SK-N-SH (cell line): Measurements from ENCODE around the gene RAPGEF2. TPM values are rescaled to one million over a fixed set of nuclear protein-coding genes. Genes with fewer than 3 reads are reported as not detected.

Experiments used
- CTCF ChIA-PET: fragments of 300-600, 350-600 bp; formaldehyde crosslinking; extraction: SDS; loops from one replicate; lab custom pipeline; 2021; lab: Yijun Ruan, JAX
- POLR2A ChIA-PET: fragments of 350-600 bp; sonication (Branson Sonifier 250); formaldehyde crosslinking; extraction: SDS; loops from one replicate; lab custom pipeline; 2020; ENCODE audit warnings: antibody characterized with exemption, inconsistent platforms; lab: Yijun Ruan, JAX
- DNase-seq: peaks from one replicate; pipeline ENCODE4 v3.0.0; 2012
- H2AFZ ChIP-seq: fragments of 200-600 bp; sonication (generic); 2 replicates; pipeline ENCODE4 v1.8.1; 2016; ENCODE audit warnings: antibody characterized with exemption, mild to moderate bottlenecking, low read depth
- H3F3A ChIP-seq: fragments of 200-600 bp; sonication (generic); replicated peaks from 2 replicates; pipeline ENCODE3; 2016; ENCODE audit warnings: antibody characterized with exemption, mild to moderate bottlenecking; ENCODE audit not compliant: insufficient read depth
- H3K27ac ChIP-seq, 2 experiments: fragments of 200-500 bp in 1 of 2; fragments of 200-600 bp in 1 of 2; sonication (Bioruptor generic) in 1 of 2; sonication (generic), shearing (Covaris generic) in 1 of 2; 2 replicates each; pipeline versions ENCODE4 v1.5.1 to v1.6.1; 2014 to 2016; ENCODE audit warnings: low read depth in 2 of 2, inconsistent platforms in 1 of 2, low read length in 1 of 2, mild to moderate bottlenecking in 1 of 2, mixed read lengths in 1 of 2
- H3K27me3 ChIP-seq: fragments of 200-600 bp; sonication (generic), shearing (Covaris generic); 2 replicates; pipeline ENCODE4 v1.6.1; 2016; ENCODE audit warnings: mixed run types; ENCODE audit not compliant: insufficient read depth
- H3K36me3 ChIP-seq, 2 experiments: fragments of 200-500 bp in 1 of 2; fragments of 200-600 bp in 1 of 2; sonication (Bioruptor generic) in 1 of 2; sonication (generic) in 1 of 2; replicated peaks in 1 of 2; 2 replicates each; pipeline versions ENCODE3 to v1.5.1; 2014 to 2016; ENCODE audit warnings: low read length in 1 of 2, mild to moderate bottlenecking in 1 of 2; ENCODE audit not compliant: insufficient read depth in 2 of 2, control insufficient read depth in 1 of 2
- H3K4me1 ChIP-seq, 2 experiments: fragments of 200-500 bp in 1 of 2; fragments of 200-600 bp in 1 of 2; sonication (Bioruptor generic) in 1 of 2; sonication (generic), shearing (Covaris generic) in 1 of 2; 2 replicates each; pipeline versions ENCODE4 v1.5.1 to v1.6.1; 2014 to 2016; ENCODE audit warnings: low read depth in 1 of 2, low read length in 1 of 2, mixed run types in 1 of 2; ENCODE audit not compliant: insufficient read depth in 2 of 2, control insufficient read depth in 1 of 2
- H3K4me2 ChIP-seq: fragments of 200-600 bp; sonication (generic), shearing (Covaris generic); 2 replicates; pipeline ENCODE4 v1.6.1; 2017; ENCODE audit warnings: mixed run types
- H3K4me3 ChIP-seq, 2 experiments: fragments of 200-500 bp in 1 of 2; fragments of 200-600 bp in 1 of 2; sonication (Bioruptor generic) in 1 of 2; sonication (generic), shearing (Covaris generic) in 1 of 2; 2 replicates each; pipeline versions ENCODE4 v1.5.1 to v1.8.1; 2014 to 2016; ENCODE audit warnings: low read depth in 2 of 2, inconsistent platforms in 1 of 2, low read length in 1 of 2, mild to moderate bottlenecking in 1 of 2, mixed read lengths in 1 of 2, moderate library complexity in 1 of 2
- H3K79me2 ChIP-seq: fragments of 200-600 bp; sonication (generic); 2 replicates; pipeline ENCODE4 v1.8.1; 2017; ENCODE audit warnings: mild to moderate bottlenecking; ENCODE audit not compliant: insufficient read depth
- H3K9ac ChIP-seq: fragments of 200-600 bp; sonication (generic); 2 replicates; pipeline ENCODE4 v1.6.1; 2017; ENCODE audit warnings: mixed run types
- H3K9me2 ChIP-seq: fragments of 200-600 bp; sonication (generic); 2 replicates; pipeline ENCODE4 v1.6.1; 2017; ENCODE audit warnings: mixed run types
- H3K9me3 ChIP-seq: fragments of 200-600 bp; sonication (generic); 2 replicates; pipeline ENCODE4 v1.6.1; 2017; ENCODE audit warnings: mixed run types, mild to moderate bottlenecking, moderate library complexity
- H4K20me1 ChIP-seq: fragments of 200-600 bp; sonication (generic); 2 replicates; pipeline ENCODE4 v1.6.1; 2017; ENCODE audit warnings: mild to moderate bottlenecking, mixed run types; ENCODE audit not compliant: insufficient read depth
- ELF1 ChIP-seq: IDR thresholded peaks from 2 replicates; pipeline ENCODE4 v1.4.0; 2012
- EP300 ChIP-seq, 2 experiments: IDR thresholded peaks; 2 replicates each; pipeline versions ENCODE4 v1.4.0 to v1.6.1; 2012; ENCODE audit warnings: borderline replicate concordance in 1 of 2, low read depth in 1 of 2, low read length in 1 of 2
- FOSL2 ChIP-seq: IDR thresholded peaks from 2 replicates; pipeline ENCODE4 v1.4.0; 2012; ENCODE audit warnings: low read depth, mild to moderate bottlenecking, moderate library complexity, borderline replicate concordance
- FOXJ3 ChIP-seq: sonication (generic); formaldehyde crosslinking; IDR thresholded peaks from 2 replicates; pipeline ENCODE4 v1.5.1; 2020; ENCODE audit warnings: mild to moderate bottlenecking, missing genetic modification reagents
- FOXM1 ChIP-seq: IDR thresholded peaks from 2 replicates; pipeline ENCODE4 v1.4.0; 2012; ENCODE audit warnings: low read depth, mild to moderate bottlenecking
- GABPA ChIP-seq: IDR thresholded peaks from 2 replicates; pipeline ENCODE4 v1.4.0; 2012; ENCODE audit warnings: low read depth, mild to moderate bottlenecking
- MXI1 ChIP-seq: IDR thresholded peaks from 2 replicates; pipeline ENCODE4 v1.6.1; 2012; ENCODE audit warnings: mild to moderate bottlenecking, low read depth, low read length, improper control_type of control experiment
- RFX5 ChIP-seq: IDR thresholded peaks from 2 replicates; pipeline ENCODE4 v1.6.1; 2012; ENCODE audit warnings: mild to moderate bottlenecking, improper control_type of control experiment, low read length
- RXRA ChIP-seq: IDR thresholded peaks from 2 replicates; pipeline ENCODE4 v1.4.0; 2012; ENCODE audit warnings: low read depth, mild to moderate bottlenecking, borderline replicate concordance
- SMC3 ChIP-seq: IDR thresholded peaks from 2 replicates; pipeline ENCODE4 v1.6.1; 2012; ENCODE audit warnings: low read depth, low read length, improper control_type of control experiment
- WGBS: methylation state at CpG from one replicate; pipeline ENCODE4 v1.1.6; 2017; ENCODE audit warnings: low lambda C conversion rate; 5-methylcytosine and 5-hydroxymethylcytosine counted together
- polyA plus RNA-seq, 3 experiments: library from polyadenylated mRNA; depleted of rRNA; stranded (reverse); fragments of >200 nt; gene quantifications; 2 replicates each; pipeline ENCODE4 v1.2.3, GENCODE V29; 2012
- TF ChIP-seq, protein P1 (sequence below): IDR thresholded peaks from 2 replicates; pipeline ENCODE4 v1.4.0; 2012; ENCODE audit warnings: low read depth
- TF ChIP-seq, protein P2 (sequence below): IDR thresholded peaks from 2 replicates; pipeline ENCODE4 v1.6.1; 2012; ENCODE audit warnings: mild to moderate bottlenecking, low read depth, low read length, moderate library complexity

Gene RAPGEF2
- polyA plus RNA-seq, 1 of the 3 experiments (the other 2 are of a cell fraction), result 19.2 TPM

DNA sequence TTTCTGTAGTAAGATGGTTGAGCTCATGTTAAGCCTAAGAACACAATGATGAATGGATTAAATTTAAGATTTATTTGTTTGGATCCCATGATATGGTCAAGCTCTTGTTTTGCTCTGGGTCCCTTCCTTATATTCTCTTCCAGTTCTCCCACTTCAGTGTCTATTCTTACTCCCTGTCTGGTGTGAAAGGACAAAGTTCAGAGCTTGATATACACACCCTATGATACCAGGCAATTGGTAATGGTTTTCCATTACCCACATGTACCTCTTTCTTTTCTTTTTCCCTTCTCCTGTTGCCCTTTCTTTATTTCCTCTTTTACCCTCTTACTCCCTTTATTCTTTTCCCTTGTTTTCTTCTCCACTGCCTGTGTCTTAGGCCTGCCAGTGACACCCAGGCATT is 223.6 kb downstream of the RAPGEF2 start:
- Histone ChIP-seq H3K36me3 (peaks cover 26 to 52% of the 10 kb centered on the region in 2 experiments), H3K4me1 (no peaks in the 10 kb centered on the region), H3K27me3 (no peaks in the 10 kb centered on the region), H2AFZ (no peak overlapping the region), H3F3A (peaks cover 10% of the 10 kb centered on the region), H3K79me2 (no peaks in the 10 kb centered on the region), H4K20me1 (no peaks in the 10 kb centered on the region), H3K9me3 (no peaks in the 10 kb centered on the region), H3K4me2 (no peak overlapping the region), H3K9ac (no peak overlapping the region), H3K9me2 (no peaks in the 10 kb centered on the region), H3K27ac (no peak overlapping the region), H3K4me3 (no peak overlapping the region)
- CTCF ChIA-PET, result no interaction called here
- DNase-seq, result no peak
- TF ChIP-seq, protein P1, sequence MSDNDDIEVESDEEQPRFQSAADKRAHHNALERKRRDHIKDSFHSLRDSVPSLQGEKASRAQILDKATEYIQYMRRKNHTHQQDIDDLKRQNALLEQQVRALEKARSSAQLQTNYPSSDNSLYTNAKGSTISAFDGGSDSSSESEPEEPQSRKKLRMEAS, result no peak
- TF ChIP-seq GABPA (no peak), FOXM1 (no peak), RXRA (no peak), EP300 (IDR thresholded peaks at IDR 0.05; ENCODE audit: borderline replicate concordance in 1 of 2, low read depth in 1 of 2, low read length in 1 of 2) (no peak), ELF1 (no peak)
- POLR2A ChIA-PET, result no interaction called here

DNA sequence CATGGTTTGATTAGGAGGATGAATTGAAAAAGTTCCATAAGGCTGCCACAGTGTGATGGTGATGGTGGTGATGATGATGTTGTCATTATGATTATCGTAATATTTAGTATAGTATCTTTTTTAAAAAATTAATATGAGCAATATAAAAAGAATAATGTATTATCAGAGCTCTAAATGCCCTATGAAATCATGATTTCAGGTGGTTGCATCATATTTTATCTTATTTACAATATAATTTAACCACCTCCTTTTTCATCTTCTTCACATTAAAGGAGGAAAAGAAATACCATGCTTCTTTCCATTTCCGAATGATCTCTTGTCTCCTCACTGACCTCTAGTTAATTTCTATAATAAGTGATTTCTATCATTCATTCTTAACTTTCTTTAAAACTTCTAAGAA is 225.9 kb downstream of the RAPGEF2 start:
- peaks cover 31 to 49% of the 10 kb centered on the region in 2 experiments for H3K36me3 ChIP-seq
- H3K4me3 ChIP-seq, result no peak overlapping the region
- H3K79me2 ChIP-seq, result no peaks in the 10 kb centered on the region
- no peaks in the 10 kb centered on the region for H3K9me3 ChIP-seq
- H3K27me3 ChIP-seq, result no peaks in the 10 kb centered on the region
- H2AFZ ChIP-seq, result no peak overlapping the region
- no peak for DNase-seq
- no peaks in the 10 kb centered on the region for H4K20me1 ChIP-seq
- no peaks in the 10 kb centered on the region for H3K4me1 ChIP-seq
- no peak overlapping the region for H3K9ac ChIP-seq
- no peak overlapping the region for H3K4me2 ChIP-seq
- TF ChIP-seq, protein P2, sequence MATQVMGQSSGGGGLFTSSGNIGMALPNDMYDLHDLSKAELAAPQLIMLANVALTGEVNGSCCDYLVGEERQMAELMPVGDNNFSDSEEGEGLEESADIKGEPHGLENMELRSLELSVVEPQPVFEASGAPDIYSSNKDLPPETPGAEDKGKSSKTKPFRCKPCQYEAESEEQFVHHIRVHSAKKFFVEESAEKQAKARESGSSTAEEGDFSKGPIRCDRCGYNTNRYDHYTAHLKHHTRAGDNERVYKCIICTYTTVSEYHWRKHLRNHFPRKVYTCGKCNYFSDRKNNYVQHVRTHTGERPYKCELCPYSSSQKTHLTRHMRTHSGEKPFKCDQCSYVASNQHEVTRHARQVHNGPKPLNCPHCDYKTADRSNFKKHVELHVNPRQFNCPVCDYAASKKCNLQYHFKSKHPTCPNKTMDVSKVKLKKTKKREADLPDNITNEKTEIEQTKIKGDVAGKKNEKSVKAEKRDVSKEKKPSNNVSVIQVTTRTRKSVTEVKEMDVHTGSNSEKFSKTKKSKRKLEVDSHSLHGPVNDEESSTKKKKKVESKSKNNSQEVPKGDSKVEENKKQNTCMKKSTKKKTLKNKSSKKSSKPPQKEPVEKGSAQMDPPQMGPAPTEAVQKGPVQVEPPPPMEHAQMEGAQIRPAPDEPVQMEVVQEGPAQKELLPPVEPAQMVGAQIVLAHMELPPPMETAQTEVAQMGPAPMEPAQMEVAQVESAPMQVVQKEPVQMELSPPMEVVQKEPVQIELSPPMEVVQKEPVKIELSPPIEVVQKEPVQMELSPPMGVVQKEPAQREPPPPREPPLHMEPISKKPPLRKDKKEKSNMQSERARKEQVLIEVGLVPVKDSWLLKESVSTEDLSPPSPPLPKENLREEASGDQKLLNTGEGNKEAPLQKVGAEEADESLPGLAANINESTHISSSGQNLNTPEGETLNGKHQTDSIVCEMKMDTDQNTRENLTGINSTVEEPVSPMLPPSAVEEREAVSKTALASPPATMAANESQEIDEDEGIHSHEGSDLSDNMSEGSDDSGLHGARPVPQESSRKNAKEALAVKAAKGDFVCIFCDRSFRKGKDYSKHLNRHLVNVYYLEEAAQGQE, result no peak
- TF ChIP-seq FOXJ3 (no peak), RFX5 (no peak), SMC3 (no peak), GABPA (no peak), MXI1 (no peak), RXRA (no peak), FOSL2 (no peak)
- TF ChIP-seq, protein P1, result no peak
- CTCF ChIA-PET, result interaction anchor here (1.0 kb wide), 1 partner anchor 10 kb away, joined by 3 read pairs; no protein-coding TSS in a partner anchor
- POLR2A ChIA-PET, result no interaction called here
- H3F3A ChIP-seq, result peaks cover 7% of the 10 kb centered on the region
- H3K9me2 ChIP-seq, result no peaks in the 10 kb centered on the region
- H3K27ac ChIP-seq, result no peak overlapping the region
- WGBS, result 97% methylated on average over 2 of the region's 2 CpGs
